Endothelial cell of umbilical vein (primary cell): ENCODE results near the gene CCNK. TPM values are rescaled to one million over a fixed set of nuclear protein-coding genes. Genes with fewer than 3 reads are reported as not detected.

Source experiments
- BruUV-seq: library from RNA; stranded (reverse); fragments of 400-500 nt; replicated peaks from 2 replicates; lab custom pipeline; 2021; lab: Mats Ljungman, UMichigan
- CTCF ChIA-PET: fragments of 300-600, 350-600 bp; sonication (Branson Sonifier 250); formaldehyde crosslinking; loops from one replicate; lab custom pipeline; 2021; ENCODE audit warnings: antibody characterized with exemption, inconsistent platforms; lab: Charles Lee
- POLR2A ChIA-PET: fragments of 300-600, 350-600 bp; sonication (Branson Sonifier 250); formaldehyde crosslinking; loops from one replicate; lab custom pipeline; 2021; ENCODE audit warnings: antibody characterized with exemption, inconsistent platforms; lab: Charles Lee
- DNase-seq: peaks from one replicate; pipeline ENCODE4 v3.0.0-alpha.2; 2011; ENCODE audit warnings: low read depth, low spot score
- FAIRE-seq: peaks from 2 replicates; lab custom pipeline; 2011; peaks lifted over from hg19 to GRCh38; lab: Jason Lieb, UNC
- H2AFZ ChIP-seq: 2 replicates; pipeline ENCODE4 v1.6.0; 2012; ENCODE audit warnings: low read depth, low read length, control low read depth, inconsistent platforms
- H3K27ac ChIP-seq: 2 replicates; pipeline ENCODE4 v1.5.1; 2011; ENCODE audit warnings: low read depth, mild to moderate bottlenecking, control low read depth, low read length, moderate library complexity; ENCODE audit not compliant: insufficient read depth
- H3K27me3 ChIP-seq, 2 experiments: 2 replicates each; pipeline versions ENCODE4 v1.6.0 to v1.6.1; 2011; ENCODE audit warnings: low read length in 2 of 2, mixed read lengths in 1 of 2; ENCODE audit not compliant: control insufficient read depth in 2 of 2, insufficient read depth in 2 of 2
- H3K36me3 ChIP-seq, 2 experiments: 2 replicates in 1 of 2; 3 replicates in 1 of 2; pipeline ENCODE4 v1.5.1; 2011; ENCODE audit warnings: low read length in 2 of 2, mild to moderate bottlenecking in 1 of 2, moderate library complexity in 1 of 2; ENCODE audit not compliant: control insufficient read depth in 2 of 2, insufficient read depth in 2 of 2; ENCODE audit errors: extremely low read depth in 1 of 2
- H3K4me1 ChIP-seq: 3 replicates; pipeline ENCODE4 v1.5.1; 2011; ENCODE audit warnings: mild to moderate bottlenecking, low read length; ENCODE audit not compliant: control insufficient read depth, insufficient read depth; ENCODE audit errors: extremely low read depth
- H3K4me2 ChIP-seq: 2 replicates; pipeline ENCODE4 v1.6.1; 2011; ENCODE audit warnings: low read length, control low read depth, mixed read lengths; ENCODE audit not compliant: insufficient read depth
- H3K4me3 ChIP-seq, 3 experiments: fragments of 200-600 bp in 1 of 3; sonication (generic), shearing (Covaris generic) in 1 of 3; replicated peaks in 1 of 3; 2 replicates each; pipeline ENCODE4 v1.5.1; 2011 to 2016; ENCODE audit warnings: control low read depth in 3 of 3, low read length in 3 of 3, mild to moderate bottlenecking in 2 of 3, inconsistent platforms in 1 of 3, low read depth in 1 of 3, moderate library complexity in 1 of 3; ENCODE audit not compliant: insufficient read depth in 1 of 3
- H3K79me2 ChIP-seq: 2 replicates; pipeline ENCODE4 v1.6.0; 2012; ENCODE audit warnings: low read length, inconsistent platforms; ENCODE audit not compliant: control insufficient read depth, insufficient read depth
- H3K9ac ChIP-seq: replicated peaks from 2 replicates; pipeline ENCODE3; 2011; ENCODE audit warnings: low read length, control low read depth; ENCODE audit not compliant: insufficient read depth; ENCODE audit errors: extremely low read depth
- H3K9me1 ChIP-seq: replicated peaks from 3 replicates; pipeline ENCODE4 v1.6.0; 2011; ENCODE audit warnings: mild to moderate bottlenecking, low read length; ENCODE audit not compliant: control insufficient read depth, insufficient read depth; ENCODE audit errors: extremely low read depth
- H3K9me3 ChIP-seq: replicated peaks from 2 replicates; pipeline ENCODE4 v1.5.1; 2012; ENCODE audit warnings: low read length, inconsistent platforms; ENCODE audit not compliant: control insufficient read depth, insufficient read depth
- H4K20me1 ChIP-seq: replicated peaks from 2 replicates; pipeline ENCODE3; 2011; ENCODE audit warnings: mild to moderate bottlenecking, low read length; ENCODE audit not compliant: control insufficient read depth, insufficient read depth; ENCODE audit errors: extremely low read depth
- CTCF ChIP-seq, 2 donors: IDR thresholded peaks; 1 replicate in 1 of 2; 2 replicates in 1 of 2; pipeline ENCODE4 v1.5.1; 2011; ENCODE audit warnings: low read length in 2 of 2, mild to moderate bottlenecking in 2 of 2, moderate library complexity in 2 of 2, control low read depth in 1 of 2, inconsistent platforms in 1 of 2, low read depth in 1 of 2; ENCODE audit not compliant: insufficient read depth in 1 of 2; ENCODE audit errors: extremely low read depth in 1 of 2
- EZH2 ChIP-seq: IDR thresholded peaks from 2 replicates; pipeline ENCODE4 v1.6.1; 2012; ENCODE audit warnings: borderline replicate concordance, low read depth, mild to moderate bottlenecking, moderate library complexity, low read length, inconsistent platforms; ENCODE audit not compliant: severe bottlenecking
- FOS ChIP-seq: IDR thresholded peaks from 2 replicates; pipeline ENCODE4 v1.6.1; 2011; ENCODE audit warnings: mild to moderate bottlenecking, low read length, moderate library complexity, borderline replicate concordance; ENCODE audit not compliant: insufficient read depth
- GATA2 ChIP-seq: IDR thresholded peaks from 2 replicates; pipeline ENCODE4 v1.7.0; 2011; ENCODE audit warnings: low read depth, mild to moderate bottlenecking, moderate library complexity, mixed read lengths, low read length; ENCODE audit not compliant: insufficient read length, insufficient read depth
- JUN ChIP-seq: IDR thresholded peaks from 2 replicates; pipeline ENCODE4 v1.6.1; 2011; ENCODE audit warnings: borderline replicate concordance, low read depth; ENCODE audit not compliant: insufficient read length, insufficient read depth
- MAX ChIP-seq: IDR thresholded peaks from 2 replicates; pipeline ENCODE4 v1.6.1; 2011; ENCODE audit not compliant: insufficient read depth, insufficient read length
- MYC ChIP-seq: IDR thresholded peaks from one replicate; pipeline ENCODE4 v1.6.1; 2011; ENCODE audit warnings: mild to moderate bottlenecking, low read depth, low read length
- POLR2A ChIP-seq: IDR thresholded peaks from 2 replicates; pipeline ENCODE4 v1.6.1; 2012; ENCODE audit warnings: low read depth, mild to moderate bottlenecking, control low read depth, low read length
- POLR2AphosphoS5 ChIP-seq: IDR thresholded peaks from 2 replicates; pipeline ENCODE4 v1.6.1; 2012; ENCODE audit warnings: low read depth, mild to moderate bottlenecking, control low read depth, low read length, moderate library complexity; ENCODE audit not compliant: insufficient read depth
- dilution Hi-C: fragments of 300-500 bp; cut with MboI; formaldehyde crosslinking; loops from one replicate; pipeline ENCODE4 v1.15.0; 2019; ENCODE audit warnings: low sequenced_read_pairs; ENCODE audit not compliant: extremely low pct_ligation_motif_present
- intact Hi-C: fragments of 100-400 bp; cut with micrococcal nuclease; formaldehyde crosslinking; loops from one replicate; pipeline ENCODE4 v1.10.0; 2022
- polyA plus RNA-seq, 4 experiments: library from polyadenylated mRNA; depleted of rRNA in 3 of 4; stranded (reverse) in 3 of 4; unstranded in 1 of 4; fragments of >200 nt; gene quantifications; 2 replicates each; pipeline versions ENCODE4 v1.2.1 to v1.2.3, GENCODE V29; 2011 to 2012; ENCODE audit warnings: missing spikeins in 1 of 4
- total RNA-seq: library from RNA; stranded (reverse); gene quantifications from 2 replicates; pipeline ENCODE4 v1.2.3, GENCODE V29; 2021

CCNK gene
- total and polyA plus RNA-seq, 2 donors (not counting 3 experiments of a cell fraction or from before 2014, with no cell fraction given): 11.9 to 59.3 TPM

- Histone ChIP-seq H3K36me3 (no peaks in the 10 kb centered on the region), H3K9me1 (no peaks in the 10 kb centered on the region), H3K4me3 (no peak overlapping the region), H3K9ac (no peak overlapping the region), H3K9me3 (no peaks in the 10 kb centered on the region), H3K27me3 (no peaks in the 10 kb centered on the region), H2AFZ (no peak overlapping the region), H4K20me1 (no peaks in the 10 kb centered on the region), H3K4me1 (peaks cover 1% of the 10 kb centered on the region), H3K4me2 (no peak overlapping the region), H3K79me2 (no peaks in the 10 kb centered on the region), H3K27ac (no peak overlapping the region)
- FAIRE-seq (no peak), DNase-seq (no peak)
- no peak for TF ChIP-seq GATA2
- no peak for TF ChIP-seq POLR2A
- no peak for TF ChIP-seq CTCF (IDR thresholded peaks at IDR 0.05; ENCODE audit: extremely low read depth in 1 of 2, insufficient read depth in 1 of 2, low read depth in 1 of 2, low read length in 2 of 2)
- no peak for TF ChIP-seq FOS
- no peak for TF ChIP-seq EZH2
- TF ChIP-seq MAX: no peak
- TF ChIP-seq JUN: no peak
- no peak for TF ChIP-seq POLR2AphosphoS5
- no peak for TF ChIP-seq MYC
- CTCF ChIA-PET: interaction anchor here (1.0 kb wide), 1 partner anchor 43 kb away, joined by 3 read pairs; no protein-coding TSS in a partner anchor
- intact Hi-C loops: no loop called here
- dilution Hi-C loops: no loop called here
- no TSS peak for BruUV-seq
- POLR2A ChIA-PET: no interaction called here
Observed at GRCh38 chr14:99559286-99559990, 78.2 kb downstream of the CCNK start.
